Vagina (tissue), 2 donors: ENCODE results near the gene DNAJC30. TPM values are rescaled to one million over a fixed set of nuclear protein-coding genes. Genes with fewer than 3 reads are reported as not detected.

Experiments
- DNase-seq, 2 donors: peaks; one replicate each; pipeline ENCODE4 v3.0.0-alpha.2; 2017; ENCODE audit errors: extremely low spot score in 2 of 2
- H3K27ac ChIP-seq: fragments of 200-600 bp; sonication (generic); one replicate; pipeline ENCODE4 v1.5.1; 2019
- H3K27me3 ChIP-seq: fragments of 200-600 bp; sonication (generic); one replicate; pipeline ENCODE4 v1.5.1; 2019
- H3K36me3 ChIP-seq, 2 donors: fragments of 200-600 bp; sonication (generic); one replicate each; pipeline ENCODE4 v1.5.1; 2017 to 2019
- H3K4me1 ChIP-seq: fragments of 200-600 bp; sonication (generic); one replicate; pipeline ENCODE4 v1.5.1; 2019
- H3K4me3 ChIP-seq, 2 donors: fragments of 200-600 bp; sonication (generic); 1 replicate in 1 of 2; 2 replicates in 1 of 2; pipeline ENCODE4 v1.5.1; 2016 to 2019
- H3K9me3 ChIP-seq: fragments of 200-600 bp; sonication (generic); one replicate; pipeline ENCODE4 v1.5.1; 2019
- POLR2A ChIP-seq, 2 donors: fragments of 450-650 bp; IDR thresholded peaks; one replicate each; pipeline ENCODE4 v1.6.1; 2017; ENCODE audit warnings: antibody characterized with exemption in 2 of 2, mild to moderate bottlenecking in 2 of 2, moderate library complexity in 2 of 2
- POLR2AphosphoS5 ChIP-seq, 2 donors: sonication (generic); formaldehyde crosslinking; IDR thresholded peaks; one replicate each; pipeline ENCODE4 v1.9.0; 2017; ENCODE audit warnings: antibody characterized with exemption in 2 of 2, mild to moderate bottlenecking in 2 of 2, low read depth in 1 of 2; ENCODE audit not compliant: insufficient read depth in 1 of 2
- intact Hi-C: fragments of 100-400 bp; cut with DNase I; formaldehyde crosslinking; loops from one replicate; pipeline ENCODE4 v1.15.1; 2023
- total RNA-seq: library from RNA; depleted of rRNA; stranded (reverse); fragments of >200 nt; gene quantifications from one replicate; pipeline ENCODE4 v1.2.3, GENCODE V29; 2016
- TF ChIP-seq, protein P1 (sequence below), 3 experiments: fragments of 450-650 bp in 2 of 3; fragments of 200-600 bp in 1 of 3; sonication (generic) in 1 of 3; IDR thresholded peaks; one replicate each; pipeline ENCODE4 v1.5.1; 2017 to 2019; ENCODE audit warnings: antibody characterized with exemption in 3 of 3, mild to moderate bottlenecking in 2 of 3, moderate library complexity in 2 of 3

Gene DNAJC30
- total RNA-seq, 1 donor from 2014 or later = 7.1 TPM

- peaks cover 7% of the 10 kb centered on the region for H3K4me1 ChIP-seq
- H3K27ac ChIP-seq = no peak overlapping the region
- H3K36me3 ChIP-seq = no peaks in the 10 kb centered on the region
- TF ChIP-seq POLR2AphosphoS5 (IDR thresholded peaks at IDR 0.05; ENCODE audit: insufficient read depth in 1 of 2, low read depth in 1 of 2) (no peak), POLR2A (IDR thresholded peaks at IDR 0.05) (no peak)
- TF ChIP-seq, protein P1, sequence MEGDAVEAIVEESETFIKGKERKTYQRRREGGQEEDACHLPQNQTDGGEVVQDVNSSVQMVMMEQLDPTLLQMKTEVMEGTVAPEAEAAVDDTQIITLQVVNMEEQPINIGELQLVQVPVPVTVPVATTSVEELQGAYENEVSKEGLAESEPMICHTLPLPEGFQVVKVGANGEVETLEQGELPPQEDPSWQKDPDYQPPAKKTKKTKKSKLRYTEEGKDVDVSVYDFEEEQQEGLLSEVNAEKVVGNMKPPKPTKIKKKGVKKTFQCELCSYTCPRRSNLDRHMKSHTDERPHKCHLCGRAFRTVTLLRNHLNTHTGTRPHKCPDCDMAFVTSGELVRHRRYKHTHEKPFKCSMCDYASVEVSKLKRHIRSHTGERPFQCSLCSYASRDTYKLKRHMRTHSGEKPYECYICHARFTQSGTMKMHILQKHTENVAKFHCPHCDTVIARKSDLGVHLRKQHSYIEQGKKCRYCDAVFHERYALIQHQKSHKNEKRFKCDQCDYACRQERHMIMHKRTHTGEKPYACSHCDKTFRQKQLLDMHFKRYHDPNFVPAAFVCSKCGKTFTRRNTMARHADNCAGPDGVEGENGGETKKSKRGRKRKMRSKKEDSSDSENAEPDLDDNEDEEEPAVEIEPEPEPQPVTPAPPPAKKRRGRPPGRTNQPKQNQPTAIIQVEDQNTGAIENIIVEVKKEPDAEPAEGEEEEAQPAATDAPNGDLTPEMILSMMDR (IDR thresholded peaks at IDR 0.05) = no peak
- no peaks in the 10 kb centered on the region for H3K9me3 ChIP-seq
- no peak for DNase-seq
- H3K27me3 ChIP-seq = no peaks in the 10 kb centered on the region
- intact Hi-C loops = no loop called here
- no peak overlapping the region for H3K4me3 ChIP-seq
Measured at GRCh38 chr7:73644688-73645286, 38.5 kb downstream of the DNAJC30 start.

DNA sequence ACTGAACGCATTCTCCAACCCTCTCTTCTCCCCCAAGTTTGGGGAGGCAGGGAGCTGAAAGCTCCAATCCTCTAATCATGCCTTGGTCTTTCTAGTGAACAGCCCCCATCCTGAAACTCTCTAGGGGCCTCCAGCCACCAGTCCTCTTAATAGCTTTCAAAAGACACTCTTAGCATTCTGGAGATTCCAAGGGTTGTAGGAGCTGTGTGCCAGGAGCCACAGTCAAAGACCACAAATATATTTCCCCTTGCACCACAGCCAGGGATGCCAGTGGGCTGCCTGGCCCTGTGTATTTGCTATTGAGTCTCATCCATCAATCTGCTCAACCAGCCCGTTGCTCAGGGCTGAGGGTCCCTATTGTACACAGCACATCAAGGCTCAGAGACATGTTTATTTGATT lies 40.4 kb downstream of the DNAJC30 start:
- intact Hi-C loops = no loop called here
- TF ChIP-seq POLR2A (IDR thresholded peaks at IDR 0.05) (no peak), POLR2AphosphoS5 (IDR thresholded peaks at IDR 0.05; ENCODE audit: insufficient read depth in 1 of 2, low read depth in 1 of 2) (no peak)
- TF ChIP-seq, protein P1 (IDR thresholded peaks at IDR 0.05) = no peak
- Histone ChIP-seq H3K27ac (no peak overlapping the region), H3K4me1 (peaks cover under 1% of the 10 kb centered on the region), H3K9me3 (no peaks in the 10 kb centered on the region), H3K27me3 (no peaks in the 10 kb centered on the region), H3K4me3 (no peak overlapping the region), H3K36me3 (no peaks in the 10 kb centered on the region)
- DNase-seq = no peak

DNA sequence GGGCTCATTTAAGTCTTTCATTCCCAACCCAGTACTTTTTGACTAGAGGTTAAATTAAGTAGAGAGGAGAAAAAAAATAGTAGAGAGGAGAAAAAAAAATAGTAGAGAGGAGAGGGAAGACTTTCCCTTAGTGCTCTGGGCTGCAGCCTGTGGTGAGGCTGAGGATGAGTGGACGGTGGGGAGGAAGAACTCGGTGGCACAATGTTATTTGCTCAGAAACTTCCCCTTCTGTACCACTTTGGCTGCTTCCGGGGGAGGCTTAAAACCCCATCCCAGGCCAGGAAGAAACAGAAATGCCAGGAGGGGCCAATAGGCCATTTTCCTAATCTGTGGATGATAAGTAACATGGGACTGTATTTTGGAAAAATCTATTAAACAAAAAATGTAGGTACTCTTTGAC lies 44.3 kb downstream of the DNAJC30 start:
- Histone ChIP-seq H3K4me1 (no peaks in the 10 kb centered on the region), H3K9me3 (no peaks in the 10 kb centered on the region), H3K4me3 (no peak overlapping the region), H3K27me3 (no peaks in the 10 kb centered on the region), H3K27ac (no peak overlapping the region), H3K36me3 (no peaks in the 10 kb centered on the region)
- no peak for DNase-seq
- no peak for TF ChIP-seq POLR2AphosphoS5 (IDR thresholded peaks at IDR 0.05; ENCODE audit: insufficient read depth in 1 of 2, low read depth in 1 of 2)
- TF ChIP-seq, protein P1 (IDR thresholded peaks at IDR 0.05) = no peak
- TF ChIP-seq POLR2A (IDR thresholded peaks at IDR 0.05) = no peak
- intact Hi-C loops = no loop called here

GRCh38 chr7:73635428-73636200 lies 47.6 kb downstream of the DNAJC30 start:
- H3K9me3 ChIP-seq = no peaks in the 10 kb centered on the region
- H3K27ac ChIP-seq = no peak overlapping the region
- H3K27me3 ChIP-seq = no peaks in the 10 kb centered on the region
- H3K4me3 ChIP-seq = no peak overlapping the region
- H3K36me3 ChIP-seq = no peaks in the 10 kb centered on the region
- no peaks in the 10 kb centered on the region for H3K4me1 ChIP-seq
- DNase-seq = no peak
- intact Hi-C loops = no loop called here
- TF ChIP-seq, protein P1 (IDR thresholded peaks at IDR 0.05) = no peak
- TF ChIP-seq POLR2A (IDR thresholded peaks at IDR 0.05) (no peak), POLR2AphosphoS5 (IDR thresholded peaks at IDR 0.05; ENCODE audit: insufficient read depth in 1 of 2, low read depth in 1 of 2) (no peak)

DNA sequence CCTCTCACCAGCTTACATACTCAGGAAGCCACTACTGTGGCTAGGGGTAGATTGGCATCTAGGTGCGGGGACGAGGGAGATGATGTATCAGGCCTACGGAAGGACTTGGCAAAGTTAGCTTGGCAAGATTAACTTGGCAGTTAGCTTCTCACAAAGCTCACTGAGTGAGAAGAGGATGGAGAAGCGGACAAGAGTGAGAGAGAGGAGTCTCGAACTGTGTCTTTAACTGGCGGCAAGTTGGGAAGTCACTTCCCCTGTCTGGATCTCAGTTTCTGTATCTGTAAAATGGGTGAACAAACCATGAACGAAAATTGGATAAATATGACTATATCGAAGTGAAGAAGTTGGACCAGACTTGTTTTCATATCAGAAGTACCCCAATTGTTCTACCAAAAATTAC lies 49.4 kb downstream of the DNAJC30 start:
- Histone ChIP-seq H3K9me3 (no peaks in the 10 kb centered on the region), H3K4me1 (no peaks in the 10 kb centered on the region), H3K36me3 (no peaks in the 10 kb centered on the region), H3K27me3 (no peaks in the 10 kb centered on the region), H3K4me3 (no peak overlapping the region), H3K27ac (no peak overlapping the region)
- intact Hi-C loops = no loop called here
- TF ChIP-seq POLR2A (IDR thresholded peaks at IDR 0.05) (no peak), POLR2AphosphoS5 (IDR thresholded peaks at IDR 0.05; ENCODE audit: insufficient read depth in 1 of 2, low read depth in 1 of 2) (no peak)
- TF ChIP-seq, protein P1 (IDR thresholded peaks at IDR 0.05) = no peak
- DNase-seq = no peak
